ENCODE results near the gene CMTM6. TPM values are rescaled to one million over a fixed set of nuclear protein-coding genes. Genes with fewer than 3 reads are reported as not detected.
A peak's percentile ranks its signal among the peaks of the same experiment; 100 is the strongest.

The CMTM6 gene
- total and polyA plus RNA-seq, 2 of the 8 experiments (the other 6 are each of a cell fraction or from before 2014, with no cell fraction given) = 24.0 to 51.5 TPM

- Histone ChIP-seq H2AFZ (ENCODE audit: low read length) (no peak overlapping the region), H3K79me2 (ENCODE audit: control insufficient read depth in 1 of 2, insufficient read depth in 2 of 2, low read length in 2 of 2) (peaks cover 0 to 46% of the 10 kb centered on the region in 2 experiments; a peak in 2 of 4 replicates), H2AK5ac (ENCODE audit: low read depth, low read length) (no peak overlapping the region), H2BK12ac (ENCODE audit: low read depth, low read length) (no peak overlapping the region), H3K14ac (ENCODE audit: insufficient read length) (no peak overlapping the region), H2BK15ac (ENCODE audit: low read length) (no peak overlapping the region), H4K91ac (replicated peaks; ENCODE audit: insufficient read length, low read length) (no peak overlapping the region), H3K18ac (ENCODE audit: extremely low read depth, low read length) (no peak overlapping the region), H3K4me3 (ENCODE audit: extremely low read depth in 1 of 4, insufficient read depth in 2 of 4, low read depth in 3 of 4, low read length in 4 of 4) (peak overlapping the region; percentile 83 to 98 (median 88); a peak in 6 of 8 replicates), H3K4me2 (ENCODE audit: insufficient read depth in 1 of 2, low read depth in 2 of 2, low read length in 2 of 2) (peak overlapping the region; percentile 79), H3K79me1 (ENCODE audit: low read depth, low read length) (no peaks in the 10 kb centered on the region), H3K23me2 (ENCODE audit: low read depth, low read length) (no peaks in the 10 kb centered on the region), H2BK5ac (ENCODE audit: low read depth, low read length) (no peak overlapping the region), H2BK20ac (ENCODE audit: low read length) (no peak overlapping the region), H3K4ac (replicated peaks; ENCODE audit: insufficient read length, low read depth, low read length) (no peak overlapping the region), H4K8ac (ENCODE audit: extremely low read depth, insufficient read depth, low read length) (no peak overlapping the region), H4K20me1 (replicated peaks in 1 of 2; ENCODE audit: control insufficient read depth in 1 of 2, insufficient read depth in 2 of 2, low read length in 2 of 2) (peaks cover 0 to 2% of the 10 kb centered on the region in 2 experiments), H3K27ac (ENCODE audit: low read depth, low read length) (no peak overlapping the region), H3K27me3 (replicated peaks in 1 of 4; ENCODE audit: control insufficient read depth in 3 of 4, extremely low read depth in 1 of 4, insufficient read depth in 3 of 4, low read length in 3 of 4) (no peaks in the 10 kb centered on the region), H3K23ac (ENCODE audit: insufficient read length) (no peak overlapping the region), H4K5ac (ENCODE audit: insufficient read length, low read depth, low read length) (no peak overlapping the region), H3K9ac (replicated peaks in 1 of 4; ENCODE audit: extremely low read depth in 1 of 4, low read depth in 3 of 4, low read length in 3 of 4) (no peak overlapping the region), H3K36me3 (ENCODE audit: control insufficient read depth in 2 of 4, insufficient read depth in 4 of 4, low read length in 3 of 4) (peaks cover 0 to 4% (median 0%) of the 10 kb centered on the region in 4 experiments; a peak in 1 of 8 replicates), H3K9me3 (ENCODE audit: insufficient read depth in 2 of 2, low read depth in 1 of 2, low read length in 1 of 2) (no peaks in the 10 kb centered on the region), H3K4me1 (replicated peaks in 1 of 4; ENCODE audit: control insufficient read depth in 3 of 4, insufficient read depth in 4 of 4, low read length in 3 of 4) (peaks cover 0 to 7% (median 3%) of the 10 kb centered on the region in 4 experiments; a peak in 5 of 7 replicates), H2BK120ac (replicated peaks; ENCODE audit: low read depth, low read length) (no peak overlapping the region), H3K56ac (replicated peaks; ENCODE audit: insufficient read length, low read depth, low read length) (no peak overlapping the region)
- DNase-seq (ENCODE audit: low read depth in 1 of 2, low spot score in 2 of 2) (no peak), FAIRE-seq (no peak)
- 80% methylated on average over 22 of the region's 25 CpGs; no CpG with 5 or more reads in 1 of the 2 experiments for WGBS, 2 experiments (ENCODE audit: extremely low coverage in 1 of 2, insufficient coverage in 1 of 2, insufficient read length in 1 of 2, insufficient replicate concordance in 2 of 2, low coverage in 1 of 2, low lambda C conversion rate in 2 of 2, missing lambda C conversion rate in 1 of 2)
- no peak for TF ChIP-seq TAF7 (optimal IDR thresholded peaks at IDR 0.05; ENCODE audit: borderline replicate concordance, low read depth, low read length)
- peak; percentile 76; the same call in 1 of the 2 replicates for TF ChIP-seq CEBPB (IDR thresholded peaks at IDR 0.05; ENCODE audit: low read depth, low read length)
- ChIA-PET POLR2A (ENCODE audit: partially characterized antibody) (interaction anchor here (0.6 to 2.3 kb wide), 4 partner anchors 9 to 266 kb away, joined by 3 to 10 read pairs (median 3); no protein-coding TSS in a partner anchor), CTCF (ENCODE audit: partially characterized antibody) (interaction anchor here (0.6 to 1.9 kb wide), 2 partner anchors 31 to 33 kb away, joined by 4 to 6 read pairs; no protein-coding TSS in a partner anchor)
These were observed 1.5 kb downstream of the CMTM6 start for GRCh38 chr3:32500880-32501782.

Measured in H1 (cell line).